ENCODE results near the gene PRLH. TPM values are rescaled to one million over a fixed set of nuclear protein-coding genes. Genes with fewer than 3 reads are reported as not detected.
"Not testable (repeated sequence)": the region's sequence is repeated elsewhere in the genome, so short reads cannot be mapped to it uniquely, and the experiment has no call there.

Gene PRLH
- total RNA-seq, 1 experiment from 2014 or later, result not detected

GRCh38 chr2:237581751-237582746 is 15.7 kb downstream of the PRLH start:
- DNase-seq (ENCODE audit: low read depth), result peak; percentile 71

- no peak for DNase-seq (ENCODE audit: low read depth)
These were observed 17.3 kb downstream of the PRLH start for GRCh38 chr2:237583385-237584295.

GRCh38 chr2:237585590-237586221 is 19.3 kb downstream of the PRLH start:
- no peak for DNase-seq (ENCODE audit: low read depth)

GRCh38 chr2:237588044-237588696 is 21.8 kb downstream of the PRLH start:
- no peak for DNase-seq (ENCODE audit: low read depth)

GRCh38 chr2:237590272-237591140 is 24.1 kb downstream of the PRLH start, which contains the start of gene RAB17:
TSS of gene RAB17 (minus strand) at chr2:237590734. CDS start at chr2:237586154, 4,580 bp downstream.
- peak; percentile 61 for DNase-seq (ENCODE audit: low read depth)

- DNase-seq (ENCODE audit: low read depth), result no peak
These were observed 24.9 kb downstream of the PRLH start for GRCh38 chr2:237591141-237591881.

GRCh38 chr2:237592425-237592980 is 26.1 kb downstream of the PRLH start:
- DNase-seq (ENCODE audit: low read depth), result no peak

- DNase-seq (ENCODE audit: low read depth), result no peak
These were observed 26.7 kb downstream of the PRLH start for GRCh38 chr2:237593036-237593435.

- DNase-seq (ENCODE audit: low read depth), result no peak
These were observed 27.4 kb downstream of the PRLH start for GRCh38 chr2:237593596-237594320.

- DNase-seq (ENCODE audit: low read depth), result peak; percentile 40
These were observed 28.1 kb downstream of the PRLH start for GRCh38 chr2:237594514-237594871.

- not testable (repeated sequence) for DNase-seq (ENCODE audit: low read depth)
These were observed 29.6 kb downstream of the PRLH start for GRCh38 chr2:237595829-237596519.

- no peak for DNase-seq (ENCODE audit: low read depth)
These were observed 30.3 kb downstream of the PRLH start for GRCh38 chr2:237596520-237597195.

GRCh38 chr2:237597196-237598145 is 31.1 kb downstream of the PRLH start:
- no peak for DNase-seq (ENCODE audit: low read depth)

- no peak for DNase-seq (ENCODE audit: low read depth)
These were observed 32.3 kb downstream of the PRLH start for GRCh38 chr2:237598468-237599208.

- no peak for DNase-seq (ENCODE audit: low read depth)
These were observed 33.2 kb downstream of the PRLH start for GRCh38 chr2:237599465-237600110.
